Right atrium auricular region (tissue), 2 donors: ENCODE data around the gene CTU2. TPM values are rescaled to one million over a fixed set of nuclear protein-coding genes. Genes with fewer than 3 reads are reported as not detected.
A peak's percentile ranks its signal among the peaks of the same experiment; 100 is the strongest.

Experiments
- DNase-seq: peaks from one replicate; pipeline ENCODE4 v3.0.0-alpha.2; 2019; ENCODE audit warnings: low spot score
- H3K27ac ChIP-seq, 2 donors: fragments of 200-600 bp; sonication (generic); 1 replicate in 1 of 2; 2 replicates in 1 of 2; pipeline ENCODE4 v1.5.1; 2016 to 2019
- H3K27me3 ChIP-seq, 2 donors: fragments of 200-600 bp; sonication (generic); one replicate each; pipeline versions ENCODE4 v1.5.1 to v1.6.0; 2017 to 2019
- H3K36me3 ChIP-seq: fragments of 200-600 bp; sonication (generic); one replicate; pipeline ENCODE4 v1.5.1; 2016
- H3K4me1 ChIP-seq, 2 donors: fragments of 200-600 bp; sonication (generic); one replicate each; pipeline versions ENCODE4 v1.5.1 to v1.6.0; 2017 to 2019
- H3K4me3 ChIP-seq, 2 donors: fragments of 200-600 bp; sonication (generic); 1 replicate in 1 of 2; 2 replicates in 1 of 2; pipeline ENCODE4 v1.5.1; 2017 to 2019; ENCODE audit warnings: mild to moderate bottlenecking in 1 of 2, moderate library complexity in 1 of 2
- H3K9me3 ChIP-seq, 2 donors: fragments of 200-600 bp; sonication (generic); one replicate each; pipeline ENCODE4 v1.5.1; 2019
- total RNA-seq, 2 donors: library from RNA; depleted of rRNA; stranded (reverse); fragments of >200 nt; gene quantifications; one replicate each; pipeline ENCODE4 v1.1.0, GENCODE V29; 2016
- TF ChIP-seq, protein P1 (sequence below), 2 donors: fragments of 200-600 bp; sonication (generic); IDR thresholded peaks; one replicate each; pipeline ENCODE4 v1.5.1; 2019; ENCODE audit warnings: antibody characterized with exemption in 2 of 2

Gene CTU2
- total RNA-seq, 2 donors from 2014 or later: 7.1 to 8.2 TPM

DNA sequence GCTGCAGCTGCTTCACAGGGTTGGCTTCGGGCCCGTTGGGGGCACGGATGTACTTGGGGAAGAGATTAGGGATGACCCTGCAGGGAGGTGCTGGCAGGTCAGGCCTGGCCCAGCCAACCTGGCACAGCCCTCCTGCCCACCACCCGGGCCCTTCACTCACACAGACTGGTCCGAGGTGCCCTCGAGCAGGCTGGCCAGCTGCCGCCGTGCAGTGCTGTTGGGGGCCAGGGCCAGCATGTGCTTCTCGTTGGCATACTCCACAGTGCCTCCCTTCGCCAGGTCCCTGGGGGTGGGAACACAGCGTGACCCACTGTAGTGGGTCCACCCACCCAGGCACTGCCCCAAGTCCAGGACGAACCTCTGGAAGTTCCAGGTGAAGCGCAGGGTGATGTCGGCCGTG lies 9.9 kb downstream of the CTU2 start:
- H3K27ac ChIP-seq: no peak overlapping the region
- no peaks in the 10 kb centered on the region for H3K4me1 ChIP-seq
- no peaks in the 10 kb centered on the region for H3K9me3 ChIP-seq
- TF ChIP-seq, protein P1, sequence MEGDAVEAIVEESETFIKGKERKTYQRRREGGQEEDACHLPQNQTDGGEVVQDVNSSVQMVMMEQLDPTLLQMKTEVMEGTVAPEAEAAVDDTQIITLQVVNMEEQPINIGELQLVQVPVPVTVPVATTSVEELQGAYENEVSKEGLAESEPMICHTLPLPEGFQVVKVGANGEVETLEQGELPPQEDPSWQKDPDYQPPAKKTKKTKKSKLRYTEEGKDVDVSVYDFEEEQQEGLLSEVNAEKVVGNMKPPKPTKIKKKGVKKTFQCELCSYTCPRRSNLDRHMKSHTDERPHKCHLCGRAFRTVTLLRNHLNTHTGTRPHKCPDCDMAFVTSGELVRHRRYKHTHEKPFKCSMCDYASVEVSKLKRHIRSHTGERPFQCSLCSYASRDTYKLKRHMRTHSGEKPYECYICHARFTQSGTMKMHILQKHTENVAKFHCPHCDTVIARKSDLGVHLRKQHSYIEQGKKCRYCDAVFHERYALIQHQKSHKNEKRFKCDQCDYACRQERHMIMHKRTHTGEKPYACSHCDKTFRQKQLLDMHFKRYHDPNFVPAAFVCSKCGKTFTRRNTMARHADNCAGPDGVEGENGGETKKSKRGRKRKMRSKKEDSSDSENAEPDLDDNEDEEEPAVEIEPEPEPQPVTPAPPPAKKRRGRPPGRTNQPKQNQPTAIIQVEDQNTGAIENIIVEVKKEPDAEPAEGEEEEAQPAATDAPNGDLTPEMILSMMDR (IDR thresholded peaks at IDR 0.05): no peak
- no peak for DNase-seq
- no peak overlapping the region for H3K4me3 ChIP-seq
- H3K36me3 ChIP-seq: peaks cover 67% of the 10 kb centered on the region
- H3K27me3 ChIP-seq: no peaks in the 10 kb centered on the region

DNA sequence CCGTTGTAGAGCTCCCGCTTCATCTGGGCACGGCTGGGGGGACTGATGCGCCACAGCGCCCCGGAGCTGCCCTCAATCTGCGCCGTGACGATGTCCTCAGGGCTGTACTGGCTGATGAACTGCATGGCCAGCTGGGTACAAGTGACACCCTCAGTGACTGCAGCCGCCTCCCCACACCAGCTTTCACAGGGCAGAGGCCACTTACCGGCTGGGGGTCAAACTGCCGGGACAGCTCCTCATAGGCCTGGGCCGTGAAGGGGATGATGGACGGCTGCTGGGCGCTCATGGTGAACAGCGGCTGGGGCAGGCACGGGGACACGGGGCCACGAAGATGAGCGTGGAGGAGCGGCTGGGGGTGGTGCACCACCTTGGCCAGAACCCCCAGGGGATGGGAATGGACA lies 10.3 kb downstream of the CTU2 start:
- no peaks in the 10 kb centered on the region for H3K27me3 ChIP-seq
- TF ChIP-seq, protein P1 (IDR thresholded peaks at IDR 0.05): no peak
- no peak overlapping the region for H3K4me3 ChIP-seq
- H3K36me3 ChIP-seq: peaks cover 71% of the 10 kb centered on the region
- no peaks in the 10 kb centered on the region for H3K9me3 ChIP-seq
- no peak overlapping the region for H3K27ac ChIP-seq
- H3K4me1 ChIP-seq: no peaks in the 10 kb centered on the region
- no peak for DNase-seq

DNA sequence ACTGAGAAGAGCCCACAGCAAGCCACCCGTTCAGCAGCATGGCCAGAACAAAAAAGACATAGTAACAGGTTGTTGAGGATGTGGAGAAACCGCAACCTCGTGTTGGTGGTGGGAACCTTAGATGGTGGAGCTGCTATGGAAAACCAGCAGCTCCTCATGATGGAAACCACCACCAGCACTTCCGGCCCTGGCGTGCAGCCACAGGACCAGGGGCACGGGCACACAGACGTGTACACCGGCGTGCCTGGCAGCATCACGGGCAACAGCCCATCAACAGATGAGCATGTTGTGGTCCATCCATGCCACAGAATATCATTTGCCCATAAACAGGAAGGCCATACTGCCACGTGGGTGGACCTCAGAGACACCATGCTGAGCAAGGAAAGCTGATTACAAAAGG lies 11.9 kb downstream of the CTU2 start:
- TF ChIP-seq, protein P1 (IDR thresholded peaks at IDR 0.05): no peak
- peaks cover 86% of the 10 kb centered on the region for H3K36me3 ChIP-seq
- no peaks in the 10 kb centered on the region for H3K27me3 ChIP-seq
- no peak for DNase-seq
- H3K9me3 ChIP-seq: no peaks in the 10 kb centered on the region
- H3K4me1 ChIP-seq: no peaks in the 10 kb centered on the region
- H3K4me3 ChIP-seq: no peak overlapping the region
- no peak overlapping the region for H3K27ac ChIP-seq

DNA sequence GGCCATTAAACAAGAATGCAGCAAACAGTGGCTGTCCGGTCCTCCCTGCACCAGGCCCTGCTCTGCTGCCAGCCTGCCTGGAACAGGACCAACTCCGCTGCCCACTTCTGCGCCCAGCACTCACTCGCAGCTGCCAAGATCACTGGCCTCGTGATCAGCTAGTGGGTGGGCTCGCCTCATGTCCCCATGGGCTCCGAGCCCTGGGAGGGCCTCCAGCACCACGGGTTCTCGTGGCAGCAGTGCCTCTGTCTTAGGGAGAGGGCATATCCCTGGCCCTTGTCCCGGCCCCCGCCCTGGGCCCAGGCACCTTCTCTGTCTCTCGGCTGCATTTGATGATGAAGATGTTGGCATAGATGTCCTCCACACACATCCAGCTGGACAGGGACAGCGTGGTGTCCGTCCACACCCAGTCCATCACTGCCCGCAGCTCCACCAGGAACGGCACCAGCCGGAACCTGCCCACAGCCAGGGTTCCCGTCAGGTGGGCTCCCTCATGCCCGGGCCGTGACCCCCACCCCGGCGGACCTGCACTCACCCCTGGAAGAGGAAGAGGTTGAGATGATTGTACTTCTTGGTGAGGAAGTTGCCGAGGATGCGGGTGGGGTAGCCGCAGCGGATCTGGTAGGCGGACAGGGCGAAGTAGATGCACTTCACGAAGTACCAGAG lies 13.1 kb downstream of the CTU2 start:
- no peaks in the 10 kb centered on the region for H3K4me1 ChIP-seq
- H3K36me3 ChIP-seq: peaks cover 85% of the 10 kb centered on the region
- no peak for DNase-seq

DNA sequence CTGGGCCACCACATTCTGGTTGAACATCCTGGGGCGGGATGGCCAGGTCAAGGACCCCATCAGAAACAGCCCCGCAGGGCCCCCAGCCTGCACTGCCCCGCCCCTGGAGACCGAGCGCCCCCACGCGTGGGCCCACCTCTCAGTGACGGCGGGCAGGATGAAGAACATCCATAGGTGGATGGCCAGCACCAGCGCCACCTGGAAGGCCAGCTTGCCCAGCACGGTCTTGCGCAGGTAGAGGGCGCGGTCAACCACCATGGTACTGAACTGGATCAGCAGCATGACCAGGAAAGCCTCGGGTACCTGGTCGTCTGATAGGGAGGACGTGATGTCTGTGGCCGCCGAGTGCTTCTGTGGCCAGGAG lies 13.6 kb downstream of the CTU2 start:
- peaks cover 85% of the 10 kb centered on the region for H3K36me3 ChIP-seq
- peak overlapping the region in 1 of 2 donors; percentile 31 for H3K27ac ChIP-seq
- TF ChIP-seq, protein P1 (IDR thresholded peaks at IDR 0.05): no peak
- no peak overlapping the region for H3K4me3 ChIP-seq
- no peaks in the 10 kb centered on the region for H3K9me3 ChIP-seq
- no peak for DNase-seq
- no peaks in the 10 kb centered on the region for H3K27me3 ChIP-seq
- H3K4me1 ChIP-seq: no peaks in the 10 kb centered on the region

More for the DNA sequence above, 13.1 kb downstream of the CTU2 start:
- Histone ChIP-seq H3K4me3 (no peak overlapping the region), H3K27ac (peak overlapping the region in 1 of 2 donors; percentile 31), H3K27me3 (no peaks in the 10 kb centered on the region), H3K9me3 (no peaks in the 10 kb centered on the region)
- TF ChIP-seq, protein P1 (IDR thresholded peaks at IDR 0.05): no peak
